NCI-H2227 treated with DMSO at 0.1 percent for 48 hours (cell line): ENCODE results near the gene OTULINL.
"Not testable (repeated sequence)": the region's sequence is repeated elsewhere in the genome, so short reads cannot be mapped to it uniquely, and the experiment has no call there.

Experiments used
- DNase-seq: peaks from one replicate; lab custom pipeline; 2025; lab: John Stamatoyannopoulos, UW

OTULINL gene

DNA sequence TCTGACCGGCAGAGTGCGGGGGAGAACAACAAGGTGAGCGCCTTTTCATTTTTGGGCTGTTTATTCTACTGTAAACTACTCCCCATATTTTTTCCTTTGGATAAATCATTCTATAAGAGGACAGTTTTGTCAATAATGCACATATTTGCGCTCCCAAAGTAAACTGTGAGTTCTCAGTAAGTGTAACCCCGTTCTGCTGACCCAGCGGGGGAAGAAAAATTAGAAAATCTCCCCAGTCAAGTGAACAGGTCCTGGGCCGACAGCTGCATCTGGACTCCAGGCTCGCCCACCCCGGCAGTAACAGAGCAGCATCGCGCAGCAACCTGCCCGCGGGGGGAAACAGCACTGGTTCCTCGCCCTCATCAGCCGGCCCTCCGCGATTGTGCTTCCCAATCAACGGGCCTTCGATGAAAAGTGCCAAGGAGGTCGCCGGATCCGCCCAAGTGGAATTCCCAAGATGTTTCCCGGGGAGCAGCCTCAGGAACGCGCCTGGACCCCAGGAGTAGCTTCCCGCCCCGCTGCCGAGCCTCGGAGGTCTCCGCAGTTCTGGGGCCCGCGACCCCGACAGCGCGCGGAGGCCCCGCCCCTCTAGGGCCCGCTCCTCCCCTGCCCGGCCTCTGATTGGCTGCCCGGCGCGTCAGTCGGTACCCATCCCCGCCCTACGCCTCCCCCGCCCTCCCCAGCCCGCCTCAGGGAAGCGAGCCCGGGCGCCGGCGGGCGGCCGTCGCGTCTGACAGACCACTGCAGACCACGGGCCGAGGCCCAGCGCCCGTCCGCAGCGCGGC, at the start of gene OTULINL:
Gene OTULINL, plus strand, starts transcription at position 687 of the 785 bp plus-strand sequence. CDS start 103 bp downstream, outside the sequence.
- DNase-seq: peak; percentile 80

DNA sequence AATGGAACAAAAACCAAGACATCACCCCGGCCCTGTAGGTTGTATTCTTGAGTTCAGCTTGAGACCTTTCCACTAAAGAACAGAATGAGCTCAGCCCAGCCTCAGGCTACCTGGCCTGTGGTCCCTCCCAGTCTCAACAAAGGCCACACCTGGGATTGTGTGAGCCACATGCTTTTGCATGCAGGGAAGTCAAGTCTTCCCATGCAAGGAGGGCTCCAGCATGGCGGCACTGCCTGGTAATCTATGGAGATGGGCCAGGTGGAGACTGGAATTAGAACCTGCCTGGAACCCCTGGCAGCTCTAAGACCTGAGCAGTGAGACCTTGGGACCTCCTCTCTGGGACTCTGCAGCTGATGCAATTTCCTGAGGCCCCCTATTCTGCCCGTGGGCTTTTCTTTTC, 49.4 kb upstream of the OTULINL start:
- DNase-seq: no peak

DNA sequence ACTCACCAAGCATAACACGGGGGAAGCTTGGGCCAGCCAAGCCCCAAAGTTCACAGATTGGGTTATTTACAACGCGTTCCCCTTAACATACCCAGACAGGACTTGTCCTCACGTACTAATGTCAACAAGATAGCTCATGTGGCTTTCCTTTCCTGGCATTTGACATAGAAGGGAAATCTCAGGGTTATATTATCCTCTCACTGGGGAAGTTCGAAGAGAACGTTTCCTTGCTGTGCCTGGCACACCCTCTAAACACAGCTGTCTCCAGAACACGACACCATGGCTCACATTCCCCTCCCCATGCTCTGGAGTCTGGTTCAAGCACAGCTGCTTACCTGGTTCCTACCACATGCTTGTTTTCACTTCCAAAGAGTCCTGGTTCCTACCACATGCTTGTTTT, 46.8 kb upstream of the OTULINL start:
- DNase-seq: no peak

DNA sequence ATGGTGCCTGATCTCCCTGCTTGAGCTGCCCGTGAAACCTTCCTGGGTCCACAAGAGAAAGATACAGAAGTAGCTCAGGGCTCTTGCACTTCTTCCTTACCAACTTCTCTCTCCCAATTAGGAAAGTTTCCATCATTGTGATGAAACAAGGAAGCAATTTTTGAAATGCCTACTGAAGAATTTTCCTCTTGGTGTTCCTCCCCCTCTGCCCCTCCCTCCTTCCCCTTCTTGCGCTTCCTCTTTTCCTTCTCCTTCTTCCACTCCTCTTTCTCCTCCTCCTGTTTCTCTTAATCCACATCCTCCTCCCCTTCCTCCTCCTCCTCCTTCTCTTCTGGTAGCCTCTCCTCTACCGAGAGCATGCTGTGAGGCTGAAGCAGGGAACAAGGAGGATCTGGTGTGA, 36.3 kb upstream of the OTULINL start:
- no peak for DNase-seq

DNA sequence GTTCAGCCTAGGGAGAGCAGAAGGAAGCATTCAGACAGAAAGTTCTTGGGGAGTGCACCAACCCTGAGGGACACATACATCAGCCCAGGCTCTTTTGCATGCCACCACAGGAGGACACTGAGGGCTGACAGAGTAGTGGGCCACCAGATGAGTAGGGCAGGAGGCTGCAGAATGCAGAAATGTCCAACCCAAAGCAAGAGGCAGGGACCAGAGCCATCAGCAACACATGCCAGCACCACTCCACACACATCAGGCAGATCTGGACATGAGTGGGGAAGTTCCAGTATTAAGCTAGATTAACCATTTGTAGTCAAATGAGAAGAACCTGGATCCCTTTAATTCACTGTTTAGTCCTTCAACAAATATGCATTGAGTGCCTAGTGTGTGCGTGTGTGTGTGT, 35.7 kb upstream of the OTULINL start:
- no peak for DNase-seq

DNA sequence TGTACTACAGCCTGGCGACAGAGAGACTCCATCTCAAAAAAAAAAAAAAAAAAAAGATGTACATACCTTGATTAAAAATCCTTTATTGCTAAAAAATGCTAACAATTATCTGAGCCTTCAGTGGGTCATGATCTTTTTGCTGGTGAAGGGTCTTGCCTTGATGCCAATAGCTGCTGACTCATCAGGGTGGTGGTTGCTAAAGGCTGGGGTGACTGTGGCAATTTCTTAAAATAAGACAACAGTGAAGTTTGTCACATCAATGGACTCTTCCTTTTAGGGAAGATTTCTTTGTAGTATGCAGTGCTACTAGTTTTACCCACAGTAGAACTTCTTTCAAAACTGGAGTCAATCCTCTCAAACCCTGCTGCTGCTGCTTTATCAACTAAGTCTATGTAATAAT, 33.9 kb upstream of the OTULINL start:
- DNase-seq: no peak

DNA sequence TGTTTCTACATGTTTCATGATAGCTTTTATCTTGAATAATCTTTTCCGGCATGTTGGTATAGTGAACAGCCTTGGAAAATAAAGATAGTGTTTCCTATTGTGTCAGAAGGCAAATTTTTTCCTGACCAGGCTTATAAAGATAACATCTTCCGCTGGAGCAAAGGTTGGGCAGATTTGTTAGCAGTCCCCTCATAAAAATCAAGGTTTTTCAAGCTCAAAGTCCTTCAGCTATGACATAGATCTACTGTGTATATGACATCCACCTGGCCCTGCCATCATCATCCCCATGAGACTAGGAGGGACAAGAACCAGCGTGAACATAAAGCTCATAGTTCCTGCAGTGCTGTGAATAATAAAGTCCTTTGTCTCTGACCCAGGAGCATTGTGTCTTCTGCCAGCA, 30.4 kb upstream of the OTULINL start:
- DNase-seq: no peak

DNA sequence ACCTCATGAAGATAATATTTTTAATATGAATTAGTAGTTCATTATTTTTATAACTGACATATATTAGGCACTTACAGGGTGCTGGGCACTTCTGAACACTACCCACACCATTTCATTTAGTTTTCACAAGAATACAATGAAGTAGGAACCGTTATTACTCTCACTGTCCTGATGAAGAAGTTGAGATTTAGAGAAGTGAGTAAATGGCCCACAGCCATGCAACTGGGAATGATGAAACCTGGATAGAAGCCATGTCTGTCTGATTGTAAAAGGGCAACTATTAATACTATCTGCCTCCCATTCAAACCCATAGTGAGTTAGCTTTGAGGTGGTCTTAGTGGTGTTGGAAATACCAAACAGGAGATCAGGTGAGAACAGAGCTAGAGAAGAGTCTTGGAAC, 29.6 kb upstream of the OTULINL start:
- DNase-seq: no peak

DNA sequence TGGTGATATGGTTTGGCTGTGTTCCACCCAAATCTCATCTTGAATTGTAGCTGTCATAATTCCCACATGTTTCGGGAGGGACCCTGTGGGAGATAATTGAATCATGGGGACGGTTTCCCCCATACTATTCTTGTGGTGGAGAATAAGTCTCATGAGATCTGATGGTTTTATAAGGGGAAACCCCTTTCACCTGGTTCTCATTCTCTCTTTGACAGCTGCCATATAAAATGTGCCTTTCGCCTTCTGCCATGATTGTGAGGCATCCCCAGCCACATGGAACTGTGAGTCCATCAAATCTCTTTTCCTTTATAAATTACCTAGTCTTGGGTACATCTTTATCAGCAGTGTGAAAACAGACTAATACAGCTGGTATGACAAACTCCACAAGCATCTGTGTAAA, 27.3 kb upstream of the OTULINL start:
- not testable (repeated sequence) for DNase-seq

DNA sequence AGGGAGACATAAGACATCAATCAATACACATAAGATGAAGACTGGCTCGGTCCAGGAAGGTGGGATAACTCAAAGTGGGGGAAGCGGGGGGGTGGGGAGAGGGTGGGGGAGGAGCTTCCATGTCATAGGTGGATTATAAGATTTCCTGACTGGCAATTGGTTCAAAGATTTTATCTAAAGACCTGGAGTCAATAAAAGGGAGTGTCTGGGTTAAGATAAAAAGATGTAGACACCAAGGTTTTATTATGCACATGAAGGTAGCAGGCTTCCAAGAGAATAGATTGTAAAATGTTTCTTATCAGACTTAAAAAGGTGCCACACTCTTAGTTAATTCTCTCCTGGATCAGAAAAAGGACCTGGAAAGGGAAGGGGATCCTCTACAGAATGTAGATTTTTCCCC, 25.6 kb upstream of the OTULINL start:
- no peak for DNase-seq

DNA sequence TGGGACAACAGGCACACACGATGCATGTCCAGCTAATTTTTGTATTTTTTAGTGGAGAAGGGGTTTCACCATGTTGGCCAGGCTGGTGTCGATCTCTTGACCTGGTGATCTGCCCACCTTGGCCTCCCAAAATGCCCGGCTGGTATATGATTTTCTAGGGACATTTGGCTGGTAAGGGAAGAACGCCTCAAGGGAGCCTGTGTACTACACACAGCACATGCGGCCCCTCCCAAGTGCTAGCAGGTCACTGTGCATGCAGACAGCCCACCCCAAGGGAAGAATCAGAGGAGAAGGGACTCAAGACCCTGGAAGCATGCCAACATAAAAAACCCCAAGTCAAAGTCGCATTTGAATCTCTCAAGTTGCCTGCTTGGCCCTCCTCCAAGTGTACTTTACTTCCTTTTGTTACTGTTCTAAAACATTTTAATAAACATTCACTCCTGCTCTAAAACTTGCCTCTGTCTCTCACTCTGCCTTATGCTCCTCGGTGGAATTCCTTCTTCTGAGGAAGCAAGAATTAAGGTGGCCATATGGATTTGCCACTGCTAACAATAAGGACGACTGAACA, 24.3 kb upstream of the OTULINL start:
- peak; percentile 27 for DNase-seq

DNA sequence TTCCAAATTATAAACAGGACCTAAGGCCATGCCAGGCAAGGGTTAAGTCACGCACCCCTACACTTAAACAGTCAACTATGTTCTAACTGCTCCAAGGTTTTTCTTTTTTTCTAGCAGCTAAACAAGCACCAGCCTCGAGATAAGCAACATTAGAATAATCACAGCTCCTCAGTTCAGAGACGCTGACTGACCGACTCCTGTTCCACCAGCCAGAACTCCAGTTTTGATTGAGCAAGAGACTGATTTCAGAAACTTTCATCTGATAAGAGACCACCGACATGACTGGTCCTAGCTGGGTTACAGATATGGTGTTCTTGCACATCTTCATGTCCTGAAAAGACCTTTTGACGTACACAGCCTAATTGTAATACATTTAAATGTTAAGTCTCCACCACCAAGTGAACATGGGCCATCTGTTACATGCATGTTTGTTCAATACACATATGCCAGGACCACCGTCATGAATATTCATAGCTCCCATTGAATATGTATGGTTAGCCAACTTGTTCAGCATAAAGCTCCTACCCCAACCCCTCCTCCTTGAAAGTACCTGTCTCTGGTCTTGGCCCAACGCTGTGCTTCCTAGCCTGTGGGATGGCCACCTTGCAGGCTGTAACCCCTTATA, 23.7 kb upstream of the OTULINL start:
- DNase-seq: peak; percentile 27

DNA sequence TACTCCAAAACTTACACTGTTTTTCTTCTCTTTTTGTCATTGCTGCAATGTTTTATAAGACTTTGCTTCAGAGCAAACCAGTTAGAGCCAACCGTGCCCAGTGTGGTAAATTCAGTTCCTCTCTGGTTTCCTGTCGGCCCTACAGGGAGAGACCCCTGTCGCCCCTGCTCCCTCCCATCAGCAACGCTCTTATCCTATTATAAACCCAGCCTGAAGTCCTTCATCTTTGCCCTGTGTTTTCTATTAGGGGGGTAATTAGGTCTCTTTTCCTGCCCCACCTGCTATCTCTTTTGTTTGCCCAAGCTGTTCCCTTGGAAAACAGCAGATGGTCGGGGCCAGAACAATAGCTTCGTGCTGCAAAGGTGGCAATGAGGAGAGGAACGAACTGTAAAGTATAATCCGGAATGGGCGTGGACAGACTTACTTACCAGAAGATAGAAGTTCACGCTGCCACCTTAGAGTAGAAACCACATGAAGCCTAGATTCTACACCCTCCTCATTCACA, 21.4 kb upstream of the OTULINL start:
- DNase-seq: peak; percentile 87

DNA sequence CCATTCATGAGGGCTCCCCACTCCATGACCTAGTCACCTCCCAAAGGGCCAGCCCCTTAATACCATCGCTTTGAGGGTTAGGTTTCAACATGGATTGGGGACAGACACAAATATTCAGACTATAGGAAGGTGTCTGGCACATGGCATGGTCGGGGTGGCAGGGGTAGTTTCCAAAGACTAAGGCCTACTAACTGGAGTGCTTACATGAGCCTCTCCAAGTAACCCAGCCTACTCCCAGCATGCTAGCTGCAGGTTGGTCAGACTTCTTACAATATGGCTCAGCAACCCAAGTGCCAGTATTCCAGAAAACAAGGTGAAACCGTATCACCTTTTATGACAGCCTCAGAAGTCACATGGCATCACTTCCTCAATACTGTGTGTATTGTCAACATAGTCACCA, 19.9 kb upstream of the OTULINL start:
- DNase-seq: no peak

DNA sequence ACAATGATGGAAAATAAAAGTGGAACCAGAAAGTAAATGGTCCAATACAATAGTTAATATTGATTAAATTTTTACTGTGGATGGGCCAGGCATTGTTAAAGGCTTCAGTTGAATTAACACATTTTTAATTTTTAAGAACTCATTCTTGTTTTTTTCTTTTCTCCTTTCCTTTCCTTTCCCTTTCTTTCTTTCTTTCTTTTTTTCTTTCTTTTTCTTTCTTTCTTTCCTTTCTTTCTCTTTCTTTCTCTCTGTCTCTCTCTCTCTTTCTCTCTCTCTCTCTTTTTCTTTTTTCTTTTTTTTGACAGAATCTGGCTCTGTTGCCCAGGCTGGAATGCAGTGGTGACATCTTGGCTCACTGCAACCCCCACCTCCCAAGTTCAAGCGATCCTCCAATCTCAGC, 13.3 kb upstream of the OTULINL start:
- DNase-seq: no peak

DNA sequence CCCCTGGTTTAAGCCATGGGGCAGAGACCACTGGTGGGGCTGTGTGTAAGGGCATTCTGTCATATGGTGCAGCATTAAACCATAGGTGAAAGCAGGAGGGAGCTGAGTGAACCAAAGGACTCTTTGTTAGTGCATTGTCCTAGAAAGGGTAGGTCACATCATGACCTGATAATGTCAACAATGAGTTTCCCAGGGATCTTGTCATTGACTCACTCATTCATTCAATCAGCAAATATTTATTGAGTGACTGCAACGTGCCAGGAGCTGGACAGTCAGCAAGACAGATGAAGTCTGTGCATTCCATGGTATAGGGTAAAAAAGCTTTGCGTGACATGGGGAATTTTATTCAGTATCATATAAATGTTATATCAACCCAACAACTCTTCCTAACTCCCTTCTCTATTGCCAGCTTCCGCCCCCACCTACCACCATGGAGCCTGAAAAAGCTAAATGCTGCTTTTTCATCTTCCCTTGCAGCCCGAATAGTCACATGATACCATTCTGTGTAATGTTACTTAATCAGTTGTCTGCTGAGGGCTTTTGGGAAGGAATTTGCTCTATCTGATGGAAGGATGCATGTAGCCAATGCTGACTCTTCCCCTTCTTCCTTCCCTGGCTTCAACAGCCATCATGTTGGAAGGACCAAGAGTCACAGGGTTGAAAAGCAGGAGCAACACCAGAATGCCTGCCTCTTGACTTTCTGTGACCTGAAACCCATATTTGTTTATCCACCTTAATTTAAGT, 11.5 kb upstream of the OTULINL start:
- DNase-seq: no peak

DNA sequence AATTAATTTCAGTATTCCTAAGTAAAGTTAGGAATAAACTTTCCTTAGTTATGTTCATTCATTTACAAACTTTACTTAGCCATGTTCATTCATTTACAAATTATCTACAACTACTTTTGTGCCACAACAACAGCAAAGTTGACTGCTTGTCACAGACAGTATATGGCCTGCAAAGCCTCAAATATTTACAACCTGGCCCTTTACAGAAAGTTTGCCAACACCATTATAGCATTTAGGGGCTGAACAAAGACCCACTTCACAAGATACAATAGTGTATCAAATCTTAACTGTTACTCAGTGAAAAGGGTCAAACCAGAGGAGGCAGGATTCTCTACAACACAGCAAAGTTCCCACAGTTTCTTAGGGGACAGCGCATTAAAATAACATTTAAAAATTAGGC, 9.7 kb upstream of the OTULINL start:
- no peak for DNase-seq

DNA sequence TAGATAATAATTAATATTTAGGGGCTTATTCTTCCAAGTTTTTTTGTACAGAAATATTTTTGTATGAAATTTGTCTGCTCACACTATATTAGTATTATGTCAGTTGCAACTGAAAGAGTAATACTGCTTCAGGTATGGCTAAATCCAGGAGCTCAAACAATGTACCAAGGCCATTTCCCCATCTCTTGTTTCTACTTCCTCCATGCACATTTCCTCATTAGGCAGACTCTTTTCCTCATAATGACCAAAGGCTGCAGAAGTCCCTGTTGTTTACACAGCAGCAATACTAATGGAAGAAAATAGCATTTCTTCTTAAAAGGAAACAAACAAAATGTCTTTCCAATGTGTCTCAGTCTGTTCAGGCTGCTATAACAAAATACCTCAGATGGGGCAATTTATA, 9.2 kb upstream of the OTULINL start:
- DNase-seq: no peak

DNA sequence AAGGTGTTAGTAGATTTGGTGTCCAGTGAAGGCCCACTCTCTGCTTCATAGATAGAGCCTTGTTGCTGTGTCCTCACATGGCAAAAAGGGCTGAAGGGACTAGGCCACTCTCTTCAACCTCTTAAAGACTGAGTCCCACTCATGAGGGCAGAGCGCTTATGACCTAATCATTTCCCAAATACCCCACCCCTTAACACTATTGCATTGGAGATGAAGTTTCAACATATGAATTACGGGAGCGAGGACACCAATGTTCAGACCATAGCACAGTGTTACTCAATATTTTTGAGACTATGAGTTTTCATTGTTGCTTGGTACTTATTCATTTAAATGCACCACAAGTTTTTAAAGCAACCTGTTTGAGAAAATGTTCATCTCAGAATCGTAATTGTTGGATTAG, 8.8 kb upstream of the OTULINL start:
- DNase-seq: no peak

DNA sequence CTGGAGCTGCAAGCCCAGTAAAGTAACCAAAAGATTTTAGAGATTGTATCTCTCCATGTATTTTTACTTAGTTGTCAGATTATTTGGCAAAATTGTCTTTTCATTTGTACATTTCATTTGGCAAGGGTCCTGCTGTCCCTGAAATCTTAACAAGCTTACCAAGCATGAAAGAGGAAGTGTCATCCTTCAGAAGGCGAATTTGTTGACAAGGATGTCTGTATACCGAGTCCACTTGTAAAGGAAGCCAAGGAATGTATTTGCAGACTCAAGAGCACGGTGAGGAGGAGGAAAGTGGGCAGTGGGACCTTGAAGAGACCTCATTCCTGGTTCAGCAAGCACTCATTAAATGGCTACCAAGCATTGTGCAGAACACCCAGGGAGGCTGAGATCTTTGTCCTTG, 7.5 kb upstream of the OTULINL start:
- no peak for DNase-seq

DNA sequence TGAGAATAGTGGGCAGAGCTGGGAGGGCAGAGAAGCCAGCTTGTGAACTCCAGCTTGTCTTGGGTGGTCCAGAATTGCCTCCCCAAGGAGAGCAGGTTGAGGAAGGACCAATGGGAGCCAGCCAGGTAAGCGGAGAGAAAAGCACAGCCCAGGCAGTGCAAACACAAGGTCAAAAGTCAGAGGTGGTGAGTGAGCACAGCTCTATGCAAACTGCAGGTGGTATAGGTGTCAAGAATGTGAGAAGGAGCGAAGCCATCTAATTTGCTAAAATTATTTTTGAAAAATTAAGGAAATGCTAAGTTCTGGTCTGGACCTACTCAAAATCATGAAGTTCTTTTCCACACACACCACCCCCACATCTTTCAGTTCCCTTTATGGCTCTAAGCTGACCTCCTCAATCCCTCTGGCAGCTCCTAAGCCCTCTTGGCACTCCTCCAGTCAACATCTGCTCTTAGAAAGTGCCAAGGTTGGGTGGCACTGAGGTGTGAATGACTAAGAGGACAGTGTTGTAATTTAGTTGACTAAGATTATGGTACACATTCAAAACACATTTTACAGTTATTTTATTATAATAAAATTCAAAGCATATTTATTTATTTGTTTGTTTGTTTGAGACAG, 6.6 kb upstream of the OTULINL start:
- no peak for DNase-seq

DNA sequence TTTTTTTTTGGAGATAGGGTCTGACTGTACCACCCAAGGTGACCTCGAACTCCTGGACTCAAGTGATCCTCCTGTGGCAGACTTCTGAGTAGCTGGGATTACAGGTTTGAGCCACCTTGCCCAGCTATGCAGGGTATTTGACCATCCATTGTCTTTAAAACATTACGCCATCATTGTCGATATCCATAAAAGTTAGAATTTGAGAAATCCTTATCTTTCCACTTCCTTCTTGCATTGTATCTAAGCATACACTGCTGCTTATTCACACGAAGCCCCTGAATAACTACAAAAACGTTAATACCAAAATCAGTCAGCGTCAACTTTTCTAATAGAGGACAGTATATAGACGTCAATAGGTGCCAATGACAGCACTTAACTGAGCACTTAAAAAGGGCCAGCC, 5.4 kb upstream of the OTULINL start:
- no peak for DNase-seq
